ENCODE results near the gene GPC3.

GPC3 gene

GRCh38 chrX:133650239-133650638 lies 335.2 kb downstream of the GPC3 start:
- DNase-seq (ENCODE audit: low read depth): no peak
- no peak for TF ChIP-seq CTCF (IDR thresholded peaks at IDR 0.05; ENCODE audit: low read depth, low read length, missing control alignments)
- H3K4me3 ChIP-seq (ENCODE audit: low read depth, low read length): no peak overlapping the region
- in situ Hi-C loops (cut with HindIII; ENCODE audit: low sequenced_read_pairs): no loop called here

GRCh38 chrX:133649651-133650050 lies 335.7 kb downstream of the GPC3 start:
- in situ Hi-C loops (cut with HindIII; ENCODE audit: low sequenced_read_pairs): no loop called here
- peak; percentile 10 for TF ChIP-seq CTCF (IDR thresholded peaks at IDR 0.05; ENCODE audit: low read depth, low read length, missing control alignments)
- no peak for DNase-seq (ENCODE audit: low read depth)
- no peak overlapping the region for H3K4me3 ChIP-seq (ENCODE audit: low read depth, low read length)

- H3K4me3 ChIP-seq (ENCODE audit: low read depth, low read length): no peak overlapping the region
- in situ Hi-C loops (cut with HindIII; ENCODE audit: low sequenced_read_pairs): no loop called here
- DNase-seq (ENCODE audit: low read depth): no peak
- TF ChIP-seq CTCF (IDR thresholded peaks at IDR 0.05; ENCODE audit: low read depth, low read length, missing control alignments): no peak
These were observed 336.8 kb downstream of the GPC3 start for GRCh38 chrX:133648594-133648993.

GRCh38 chrX:133646719-133647116 lies 338.7 kb downstream of the GPC3 start:
- no peak for DNase-seq (ENCODE audit: low read depth)

GRCh38 chrX:133645977-133646718 lies 339.2 kb downstream of the GPC3 start:
- DNase-seq (ENCODE audit: low read depth): peak; percentile 58
- H3K4me3 ChIP-seq (ENCODE audit: low read depth, low read length): no peak overlapping the region
- in situ Hi-C loops (cut with HindIII; ENCODE audit: low sequenced_read_pairs): no loop called here
- no peak for TF ChIP-seq CTCF (IDR thresholded peaks at IDR 0.05; ENCODE audit: low read depth, low read length, missing control alignments)

More at GRCh38 chrX:133646719-133647116, 338.7 kb downstream of the GPC3 start:
- no peak for TF ChIP-seq CTCF (IDR thresholded peaks at IDR 0.05; ENCODE audit: low read depth, low read length, missing control alignments)
- no peak overlapping the region for H3K4me3 ChIP-seq (ENCODE audit: low read depth, low read length)
- in situ Hi-C loops (cut with HindIII; ENCODE audit: low sequenced_read_pairs): no loop called here

- no peak for DNase-seq (ENCODE audit: low read depth)
- no peak for TF ChIP-seq CTCF (IDR thresholded peaks at IDR 0.05; ENCODE audit: low read depth, low read length, missing control alignments)
- H3K4me3 ChIP-seq (ENCODE audit: low read depth, low read length): no peak overlapping the region
- in situ Hi-C loops (cut with HindIII; ENCODE audit: low sequenced_read_pairs): no loop called here
These were observed 340.1 kb downstream of the GPC3 start for GRCh38 chrX:133645256-133645655.

Data from astrocyte of the cerebellum (primary cell).